GM06990 (cell line): ENCODE data around the gene RFX8.

Experiments used
- DNase-seq: peaks from one replicate; pipeline ENCODE4 v3.0.0-alpha.2; 2011; ENCODE audit not compliant: insufficient read length; ENCODE audit errors: extremely low read depth
- H3K27me3 ChIP-seq: replicated peaks from 2 replicates; pipeline ENCODE4 v1.6.0; 2011; ENCODE audit warnings: low read length; ENCODE audit not compliant: control insufficient read depth, insufficient read depth
- H3K36me3 ChIP-seq: 2 replicates; pipeline ENCODE4 v1.5.1; 2011; ENCODE audit warnings: low read length; ENCODE audit not compliant: control insufficient read depth, insufficient read depth
- H3K4me3 ChIP-seq: replicated peaks from 2 replicates; pipeline ENCODE4 v1.5.1; 2011; ENCODE audit warnings: low read depth, mild to moderate bottlenecking, control low read depth, low read length
- CTCF ChIP-seq: IDR thresholded peaks from 2 replicates; pipeline ENCODE4 v1.5.1; 2011; ENCODE audit warnings: low read length, control low read depth, mild to moderate bottlenecking, inconsistent platforms; ENCODE audit not compliant: insufficient read depth, poor library complexity, severe bottlenecking

The RFX8 gene

GRCh38 chr2:101372792-101373191 is 102.1 kb downstream of the RFX8 start:
- Histone ChIP-seq H3K27me3 (no peaks in the 10 kb centered on the region; the same call in 1 of the 2 replicates), H3K4me3 (no peak overlapping the region), H3K36me3 (no peaks in the 10 kb centered on the region)
- TF ChIP-seq CTCF, result no peak
- no peak for DNase-seq

- DNase-seq, result no peak
- no peaks in the 10 kb centered on the region for H3K36me3 ChIP-seq
Measured at GRCh38 chr2:101371636-101372035, 103.3 kb downstream of the RFX8 start.

GRCh38 chr2:101369100-101369499 is 105.8 kb downstream of the RFX8 start:
- TF ChIP-seq CTCF, result no peak
- no peak overlapping the region for H3K4me3 ChIP-seq
- H3K36me3 ChIP-seq, result no peaks in the 10 kb centered on the region
- DNase-seq, result no peak
- no peaks in the 10 kb centered on the region; the same call in 1 of the 2 replicates for H3K27me3 ChIP-seq

More at GRCh38 chr2:101371636-101372035, 103.3 kb downstream of the RFX8 start:
- Histone ChIP-seq H3K4me3 (no peak overlapping the region), H3K27me3 (no peaks in the 10 kb centered on the region; the same call in 1 of the 2 replicates)
- TF ChIP-seq CTCF, result no peak

GRCh38 chr2:101368376-101368775 is 106.5 kb downstream of the RFX8 start:
- Histone ChIP-seq H3K36me3 (no peaks in the 10 kb centered on the region), H3K27me3 (no peaks in the 10 kb centered on the region; the same call in 1 of the 2 replicates), H3K4me3 (no peak overlapping the region)
- TF ChIP-seq CTCF, result no peak
- DNase-seq, result no peak

GRCh38 chr2:101367508-101367907 is 107.4 kb downstream of the RFX8 start:
- Histone ChIP-seq H3K36me3 (no peaks in the 10 kb centered on the region), H3K27me3 (peaks cover 2% of the 10 kb centered on the region), H3K4me3 (no peak overlapping the region)
- no peak for TF ChIP-seq CTCF
- DNase-seq, result no peak

GRCh38 chr2:101364878-101365277 is 110.0 kb downstream of the RFX8 start:
- DNase-seq, result no peak
- H3K36me3 ChIP-seq, result no peaks in the 10 kb centered on the region
- H3K27me3 ChIP-seq, result peaks cover 2% of the 10 kb centered on the region; the same call in 1 of the 2 replicates
- H3K4me3 ChIP-seq, result no peak overlapping the region
- no peak for TF ChIP-seq CTCF
